Measurements from ENCODE around the gene NNT. TPM values are rescaled to one million over a fixed set of nuclear protein-coding genes. Genes with fewer than 3 reads are reported as not detected.

The NNT gene
- total and polyA plus RNA-seq, 2 of the 8 experiments (the other 6 are each of a cell fraction or from before 2014, with no cell fraction given) = 11.0 to 22.2 TPM

GRCh38 chr5:43648499-43649124 is 45.6 kb downstream of the NNT start:
- no peak overlapping the region for H3K18ac ChIP-seq (ENCODE audit: extremely low read depth, low read length)
- POLR2A ChIA-PET (ENCODE audit: partially characterized antibody) = no interaction called here
- H2AK5ac ChIP-seq (ENCODE audit: low read depth, low read length) = no peak overlapping the region
- no peak overlapping the region for H4K5ac ChIP-seq (ENCODE audit: insufficient read length, low read depth, low read length)
- no peaks in the 10 kb centered on the region for H4K20me1 ChIP-seq (replicated peaks in 1 of 2; ENCODE audit: control insufficient read depth in 1 of 2, insufficient read depth in 2 of 2, low read length in 2 of 2)
- no peak overlapping the region for H2BK20ac ChIP-seq (ENCODE audit: low read length)
- no peaks in the 10 kb centered on the region for H3K4me1 ChIP-seq (replicated peaks in 1 of 4; ENCODE audit: control insufficient read depth in 3 of 4, insufficient read depth in 4 of 4, low read length in 3 of 4)
- no peak overlapping the region for H3K4ac ChIP-seq (replicated peaks; ENCODE audit: insufficient read length, low read depth, low read length)
- no peak overlapping the region for H2BK12ac ChIP-seq (ENCODE audit: low read depth, low read length)
- H3K79me1 ChIP-seq (ENCODE audit: low read depth, low read length) = no peaks in the 10 kb centered on the region
- H3K23me2 ChIP-seq (ENCODE audit: low read depth, low read length) = no peaks in the 10 kb centered on the region
- no peak overlapping the region for H3K9ac ChIP-seq (replicated peaks in 1 of 4; ENCODE audit: extremely low read depth in 1 of 4, low read depth in 3 of 4, low read length in 3 of 4)
- H3K56ac ChIP-seq (replicated peaks; ENCODE audit: insufficient read length, low read depth, low read length) = no peak overlapping the region
- CTCF ChIA-PET (ENCODE audit: partially characterized antibody) = interaction anchor here (2.0 kb wide), 1 partner anchor 17 kb away, joined by 10 read pairs; no protein-coding TSS in a partner anchor
- H3K79me2 ChIP-seq (ENCODE audit: control insufficient read depth in 1 of 2, insufficient read depth in 2 of 2, low read length in 2 of 2) = no peaks in the 10 kb centered on the region
- H3K14ac ChIP-seq (ENCODE audit: insufficient read length) = no peak overlapping the region
- H2AFZ ChIP-seq (ENCODE audit: low read length) = no peak overlapping the region
- FAIRE-seq (no peak), DNase-seq (ENCODE audit: low read depth in 1 of 2, low spot score in 2 of 2) (no peak)
- H3K9me3 ChIP-seq (ENCODE audit: insufficient read depth in 2 of 2, low read depth in 1 of 2, low read length in 1 of 2) = no peaks in the 10 kb centered on the region
- H3K4me2 ChIP-seq (ENCODE audit: insufficient read depth in 1 of 2, low read depth in 2 of 2, low read length in 2 of 2) = no peak overlapping the region
- H4K91ac ChIP-seq (replicated peaks; ENCODE audit: insufficient read length, low read length) = no peak overlapping the region
- no peak overlapping the region for H3K27ac ChIP-seq (ENCODE audit: low read depth, low read length)
- H3K23ac ChIP-seq (ENCODE audit: insufficient read length) = no peak overlapping the region
- WGBS, 2 experiments (ENCODE audit: extremely low coverage in 1 of 2, insufficient coverage in 1 of 2, insufficient read length in 1 of 2, insufficient replicate concordance in 2 of 2, low coverage in 1 of 2, low lambda C conversion rate in 2 of 2, missing lambda C conversion rate in 1 of 2) = 87% methylated on average over 2 of the region's 2 CpGs; no CpG with 5 or more reads in 1 of the 2 experiments
- no peak overlapping the region for H2BK120ac ChIP-seq (replicated peaks; ENCODE audit: low read depth, low read length)
- H4K8ac ChIP-seq (ENCODE audit: extremely low read depth, insufficient read depth, low read length) = no peak overlapping the region
- no peak overlapping the region for H3K4me3 ChIP-seq (ENCODE audit: extremely low read depth in 1 of 4, insufficient read depth in 2 of 4, low read depth in 3 of 4, low read length in 4 of 4)
- peaks cover 0 to 22% (median 1%) of the 10 kb centered on the region in 4 experiments; a peak in 2 of 8 replicates for H3K36me3 ChIP-seq (ENCODE audit: control insufficient read depth in 2 of 4, insufficient read depth in 4 of 4, low read length in 3 of 4)
- no peak overlapping the region for H2BK5ac ChIP-seq (ENCODE audit: low read depth, low read length)
- H2BK15ac ChIP-seq (ENCODE audit: low read length) = no peak overlapping the region
- H3K27me3 ChIP-seq (replicated peaks in 1 of 4; ENCODE audit: control insufficient read depth in 3 of 4, extremely low read depth in 1 of 4, insufficient read depth in 3 of 4, low read length in 3 of 4) = no peaks in the 10 kb centered on the region
- TF ChIP-seq CHD2 (IDR thresholded peaks at IDR 0.05; ENCODE audit: low read length) (no peak), ATF2 (IDR thresholded peaks at IDR 0.05; ENCODE audit: low read length) (no peak), TBP (IDR thresholded peaks at IDR 0.05; ENCODE audit: low read depth, low read length) (no peak), SP4 (IDR thresholded peaks at IDR 0.05; ENCODE audit: low read length) (no peak), KDM4A (IDR thresholded peaks at IDR 0.05; ENCODE audit: low read depth, low read length, severe bottlenecking) (no peak), CBX8 (IDR thresholded peaks at IDR 0.05; ENCODE audit: borderline replicate concordance, low read depth, low read length) (no peak), SP2 (IDR thresholded peaks at IDR 0.05; ENCODE audit: low read length) (no peak), ZNF274 (IDR thresholded peaks at IDR 0.05; ENCODE audit: borderline replicate concordance, extremely low read depth, low read length) (no peak), EP300 (IDR thresholded peaks at IDR 0.05; ENCODE audit: borderline replicate concordance in 1 of 2, low read depth in 2 of 2, low read length in 2 of 2) (no peak), NANOG (IDR thresholded peaks at IDR 0.05; ENCODE audit: insufficient read depth, low read depth, low read length, poor library complexity, severe bottlenecking) (no peak), CEBPB (IDR thresholded peaks at IDR 0.05; ENCODE audit: low read depth, low read length) (no peak), CREB1 (IDR thresholded peaks at IDR 0.05) (no peak), POLR2AphosphoS5 (IDR thresholded peaks at IDR 0.05; ENCODE audit: low read depth, low read length) (no peak)
